Heart left ventricle (tissue), 16 donors: ENCODE results near the gene CTPS2. TPM values are rescaled to one million over a fixed set of nuclear protein-coding genes. Genes with fewer than 3 reads are reported as not detected.
"Not testable (repeated sequence)": the region's sequence is repeated elsewhere in the genome, so short reads cannot be mapped to it uniquely, and the experiment has no call there.

ENCODE experiments used
- ATAC-seq, 4 donors: fragments of 200-7000 bp; cut with Tn5 transposase; one replicate each; pipeline ENCODE4 v1.9.1; 2020 to 2022; ENCODE audit warnings: moderate library complexity in 4 of 4, mild to moderate bottlenecking in 3 of 4, moderate number of reproducible peaks in 1 of 4
- DNase-seq, 5 donors: peaks; one replicate each; pipeline ENCODE4 v3.0.0-alpha.2; 2020
- H3K27ac ChIP-seq, 12 donors: fragments of 200-600 bp; sonication (generic) in 4 of 12; one replicate each; pipeline versions ENCODE4 v1.5.0 to v1.8.0; 2016 to 2022; ENCODE audit warnings: mild to moderate bottlenecking in 2 of 12
- H3K27me3 ChIP-seq, 9 donors: fragments of 200-600 bp; sonication (generic) in 2 of 9; one replicate each; pipeline versions ENCODE4 v1.5.1 to v1.8.0; 2016 to 2022; ENCODE audit warnings: mild to moderate bottlenecking in 3 of 9
- H3K36me3 ChIP-seq, 9 donors: fragments of 200-600 bp; sonication (generic) in 2 of 9; one replicate each; pipeline versions ENCODE4 v1.5.0 to v1.8.0; 2018 to 2022; ENCODE audit warnings: mild to moderate bottlenecking in 2 of 9
- H3K4me1 ChIP-seq, 12 donors: fragments of 200-600 bp; sonication (generic) in 4 of 12; one replicate each; pipeline versions ENCODE4 v1.5.0 to v1.8.0; 2016 to 2022; ENCODE audit warnings: mild to moderate bottlenecking in 3 of 12
- H3K4me3 ChIP-seq, 12 donors: fragments of 200-600 bp; sonication (generic) in 4 of 12; one replicate each; pipeline versions ENCODE4 v1.5.0 to v1.8.0; 2017 to 2022; ENCODE audit warnings: mild to moderate bottlenecking in 9 of 12, moderate library complexity in 4 of 12
- H3K9me3 ChIP-seq, 12 donors: fragments of 200-600 bp; sonication (generic) in 4 of 12; one replicate each; pipeline versions ENCODE4 v1.5.0 to v1.8.0; 2016 to 2022; ENCODE audit warnings: mild to moderate bottlenecking in 1 of 12
- CTCF ChIP-seq, 12 donors: fragments of 200-600 bp; sonication (generic) in 4 of 12; IDR thresholded peaks; one replicate each; pipeline versions ENCODE4 v1.5.0 to v1.8.0; 2018 to 2022; ENCODE audit warnings: antibody characterized with exemption in 12 of 12, mild to moderate bottlenecking in 5 of 12
- POLR2A ChIP-seq, 2 donors: fragments of 450-650 bp; IDR thresholded peaks; one replicate each; pipeline ENCODE4 v1.6.1; 2017; ENCODE audit warnings: antibody characterized with exemption in 2 of 2, mild to moderate bottlenecking in 2 of 2, moderate library complexity in 2 of 2
- WGBS, 4 donors: extraction: QIAGEN DNeasy Blood & Tissue Kit in 2 of 4; methylation state at CpG; one replicate each; pipeline versions ENCODE4 v1.1.5 to v1.1.7; 2013 to 2018; 5-methylcytosine and 5-hydroxymethylcytosine counted together
- intact Hi-C, 10 donors: fragments of 100-400 bp; cut with DNase I; formaldehyde crosslinking; loops; one replicate each; pipeline versions ENCODE4 v1.11.1 to v1.14.2; 2022
- long read RNA-seq, 3 donors: library from polyadenylated mRNA; unstranded; transcript quantifications; one replicate each; pipeline ENCODE4 v2.0.0, GENCODE V29; 2020 to 2021
- polyA plus RNA-seq, 2 donors: library from polyadenylated mRNA; stranded (reverse); fragments of 200-250 nt; gene quantifications; one replicate each; pipeline ENCODE4 v1.2.3, GENCODE V29; 2013
- total RNA-seq, 9 donors: library from RNA; depleted of rRNA in 2 of 9; stranded (reverse); fragments of >200 nt in 2 of 9; fragmentation: NEBNext Ultra II Directional in 3 of 9; extraction: Animal tissue kit (Norgen Biotek cat#: 25700) in 3 of 9; gene quantifications; one replicate each; pipeline versions ENCODE4 v1.1.0 to v1.2.4, GENCODE V29; 2016 to 2023
- donor health status: ischemic (EF 13 %, LVEDD 7.1; RV severe dilation, severe dysfunction).
- donor health status: healthy with polysubstance abuse.
- donor health status: DM: no; HTN: yes; CAD: no.
- donor health status: DM: no; HTN: no; CAD: no.
- donor health status: ischemic (EF 25% LVEDD 6.9; RV normal size, moderate dysfunction).
- donor health status: ischemic (EF 25% LVEDD 5.7; RV mildly dilated, moderate dysfunction).
- donor health status: healthy.
- donor health status: DM: yes; HTN: yes; CAD: no.
- donor health status: ischemic (EF 35%, LVEDD 5.7; RV mildly dilated, moderate dysfunction).
- donor health status: nonischemic (EF 11% LVEDD 7.7; RV severe dilation, severe dysfunction).
- donor health status: DM: yes; HTN: yes; CAD: no.
- donor health status: PGD.
- donor health status: ischemic (EF 29% LVEDD 5.4; RV normal size, mild dysfunction).
- donor health status: nonischemic (EF 23%, LVEDD 6.1; RV moderate dilation, normal function).

CTPS2 gene, protein sequence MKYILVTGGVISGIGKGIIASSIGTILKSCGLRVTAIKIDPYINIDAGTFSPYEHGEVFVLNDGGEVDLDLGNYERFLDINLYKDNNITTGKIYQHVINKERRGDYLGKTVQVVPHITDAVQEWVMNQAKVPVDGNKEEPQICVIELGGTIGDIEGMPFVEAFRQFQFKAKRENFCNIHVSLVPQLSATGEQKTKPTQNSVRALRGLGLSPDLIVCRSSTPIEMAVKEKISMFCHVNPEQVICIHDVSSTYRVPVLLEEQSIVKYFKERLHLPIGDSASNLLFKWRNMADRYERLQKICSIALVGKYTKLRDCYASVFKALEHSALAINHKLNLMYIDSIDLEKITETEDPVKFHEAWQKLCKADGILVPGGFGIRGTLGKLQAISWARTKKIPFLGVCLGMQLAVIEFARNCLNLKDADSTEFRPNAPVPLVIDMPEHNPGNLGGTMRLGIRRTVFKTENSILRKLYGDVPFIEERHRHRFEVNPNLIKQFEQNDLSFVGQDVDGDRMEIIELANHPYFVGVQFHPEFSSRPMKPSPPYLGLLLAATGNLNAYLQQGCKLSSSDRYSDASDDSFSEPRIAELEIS
- total RNA-seq = 1 to 10 TPM; 3.9 to 8.3 (median 5.3) TPM
- polyA plus RNA-seq = 1 to 10 TPM; 3.1 to 4.2 TPM
- long read RNA-seq, donor 1, partial matches to known transcripts = 0 of 4 reads
- long read RNA-seq, donor 1, other reads (novel, unspliced or antisense) = 1 of 4 reads
- long read RNA-seq, donor 2, partial matches to known transcripts = 2 of 12 reads
- long read RNA-seq, donor 2, other reads (novel, unspliced or antisense) = 8 of 12 reads
- long read RNA-seq, donor 3, partial matches to known transcripts = 0 of 5 reads
- long read RNA-seq, donor 3, other reads (novel, unspliced or antisense) = 2 of 5 reads

- 5 to 16% (median 8%) methylated on average over 18 to 30 of the region's 30 CpGs for WGBS, 4 donors
- peak; percentile 41 to 83 (median 70) for DNase-seq
- ATAC-seq = peak; percentile 78 to 95 (median 92)
- peaks cover 0 to 6% (median 0%) of the 10 kb centered on the region in 9 donors for H3K36me3 ChIP-seq
- peak within 1 kb of the TSS; percentile 8 to 95 (median 75) for H3K4me3 ChIP-seq
- peaks cover 0 to 10% (median 0%) of the 10 kb centered on the region in 12 donors for H3K4me1 ChIP-seq
- intact Hi-C loops = no loop called here
- H3K27ac ChIP-seq = peak within 1 kb of the TSS; percentile 14 to 87 (median 80)
- peaks cover 0 to 32% (median 0%) of the 10 kb centered on the region in 9 donors for H3K27me3 ChIP-seq
- TF ChIP-seq POLR2A (IDR thresholded peaks at IDR 0.05) (no peak), CTCF (IDR thresholded peaks at IDR 0.05) (peak in 1 of 12 donors; percentile 9)
- no peaks in the 10 kb centered on the region for H3K9me3 ChIP-seq
Observed at GRCh38 chrX:16712548-16713155, at the start of gene CTPS2. Gene CTPS2 (minus strand): TSS chrX:16712669. CDS start chrX:16702902, 9,767 bp downstream.

DNA sequence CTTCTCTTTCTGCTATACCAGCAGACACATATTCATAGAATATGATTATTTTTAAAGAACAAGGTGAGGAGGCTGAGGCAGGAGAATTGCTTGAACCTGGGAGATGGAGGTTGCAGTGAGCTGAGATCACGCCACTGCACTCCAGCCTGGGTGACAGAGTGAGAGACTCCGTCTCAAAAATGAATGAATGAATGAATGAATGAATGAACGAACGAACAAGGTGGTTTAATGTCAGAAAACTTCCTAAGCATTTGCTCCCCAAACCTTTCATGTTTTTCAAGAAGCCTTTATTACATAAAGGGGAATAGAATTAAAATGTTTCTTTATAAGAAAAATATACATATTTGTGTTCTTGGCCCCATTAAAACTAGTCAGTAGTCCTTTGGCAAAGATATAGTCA, 49.0 kb upstream of the CTPS2 start:
- H3K36me3 ChIP-seq = peaks cover 0 to 52% (median 37%) of the 10 kb centered on the region in 9 donors
- H3K27me3 ChIP-seq, H3K4me3 ChIP-seq, H3K27ac ChIP-seq, DNase-seq, H3K4me1 ChIP-seq, ATAC-seq, intact Hi-C loops, H3K9me3 ChIP-seq: not testable (repeated sequence)
- 87 to 96% (median 94%) methylated on average over 4 of the region's 4 CpGs for WGBS, 4 donors

- Histone ChIP-seq H3K9me3 (no peaks in the 10 kb centered on the region), H3K36me3 (peaks cover 0 to 78% (median 54%) of the 10 kb centered on the region in 9 donors), H3K4me1 (no peaks in the 10 kb centered on the region), H3K27me3 (no peaks in the 10 kb centered on the region), H3K4me3 (no peak overlapping the region), H3K27ac (no peak overlapping the region)
- ATAC-seq = no peak
- DNase-seq = no peak
- intact Hi-C loops = no loop called here
- 90 to 94% (median 93%) methylated on average over 4 of the region's 4 CpGs for WGBS, 4 donors
- TF ChIP-seq POLR2A (IDR thresholded peaks at IDR 0.05) (no peak), CTCF (IDR thresholded peaks at IDR 0.05) (no peak)
Observed at GRCh38 chrX:16756724-16757123, 44.3 kb upstream of the CTPS2 start.

DNA sequence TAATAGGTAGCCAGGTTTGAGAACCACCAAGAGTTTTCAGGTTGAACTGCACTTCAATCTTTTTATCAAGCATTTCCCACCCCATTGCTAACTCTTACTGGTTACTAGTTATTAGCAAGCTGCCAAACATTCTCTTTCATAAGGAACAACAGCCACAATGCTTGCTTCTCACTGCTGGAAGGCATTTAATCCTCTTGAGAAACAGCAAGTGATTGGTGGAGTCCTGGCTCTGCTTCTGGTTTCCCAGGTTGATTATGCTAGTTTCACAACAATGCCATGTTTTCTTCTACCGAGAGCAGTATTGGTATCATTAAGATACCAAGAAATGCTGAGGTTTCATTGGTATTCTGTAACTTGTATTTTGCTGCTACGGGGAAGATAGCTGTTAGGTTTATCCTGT, 41.5 kb upstream of the CTPS2 start:
- DNase-seq (no peak), ATAC-seq (no peak)
- intact Hi-C loops = no loop called here
- Histone ChIP-seq H3K4me1 (no peaks in the 10 kb centered on the region), H3K4me3 (no peak overlapping the region), H3K9me3 (no peaks in the 10 kb centered on the region), H3K27ac (no peak overlapping the region), H3K27me3 (no peaks in the 10 kb centered on the region), H3K36me3 (peaks cover 0 to 66% (median 51%) of the 10 kb centered on the region in 9 donors)
- TF ChIP-seq POLR2A (IDR thresholded peaks at IDR 0.05) = no peak
- TF ChIP-seq CTCF (IDR thresholded peaks at IDR 0.05) = no peak
- WGBS, 4 donors = 95 to 100% (median 97%) methylated on average over 2 of the region's 2 CpGs
